Measurements from ENCODE around the gene IER5L. TPM values are rescaled to one million over a fixed set of nuclear protein-coding genes. Genes with fewer than 3 reads are reported as not detected.

Gene IER5L
- polyA plus RNA-seq, 1 of the 3 experiments (the other 2 are of a cell fraction), result 16.2 TPM

- ChIA-PET POLR2A (interaction anchor here (0.6 to 3.5 kb wide), 41 partner anchors 8 to 447 kb away, joined by 3 to 37 read pairs (median 6); partner anchors contain the start of gene NTMT1), CTCF (interaction anchor here (0.7 to 9.3 kb wide), 7 partner anchors 48 to 445 kb away, joined by 3 to 183 read pairs (median 3); no protein-coding TSS in a partner anchor)
- Histone ChIP-seq H4K20me1 (ENCODE audit: insufficient read depth) (peaks cover 19% of the 10 kb centered on the region), H3K36me3 (replicated peaks in 1 of 2; ENCODE audit: control insufficient read depth in 1 of 2, insufficient read depth in 2 of 2, low read length in 1 of 2) (peaks cover 0 to 10% of the 10 kb centered on the region in 2 experiments), H2AFZ (ENCODE audit: low read depth) (no peak overlapping the region), H3K9me2 (no peaks in the 10 kb centered on the region), H3K4me2 (peak overlapping the region; percentile 79), H3K4me3 (ENCODE audit: low read depth in 2 of 2, low read length in 1 of 2) (peak overlapping the region; percentile 37 to 90; a peak in 3 of 4 replicates), H3K4me1 (ENCODE audit: control insufficient read depth in 1 of 2, insufficient read depth in 2 of 2, low read depth in 1 of 2, low read length in 1 of 2) (peaks cover 6 to 14% of the 10 kb centered on the region in 2 experiments; a peak in 3 of 4 replicates), H3K79me2 (ENCODE audit: insufficient read depth) (peaks cover 37% of the 10 kb centered on the region), H3K9me3 (no peaks in the 10 kb centered on the region), H3K27me3 (ENCODE audit: insufficient read depth) (no peaks in the 10 kb centered on the region), H3K9ac (no peak overlapping the region), H3F3A (replicated peaks; ENCODE audit: insufficient read depth) (peaks cover 22% of the 10 kb centered on the region), H3K27ac (ENCODE audit: low read depth in 2 of 2, low read length in 1 of 2) (no peak overlapping the region)
- no peak for TF ChIP-seq MEF2A (IDR thresholded peaks at IDR 0.05; ENCODE audit: borderline replicate concordance, low read depth)
- TF ChIP-seq, protein P1, sequence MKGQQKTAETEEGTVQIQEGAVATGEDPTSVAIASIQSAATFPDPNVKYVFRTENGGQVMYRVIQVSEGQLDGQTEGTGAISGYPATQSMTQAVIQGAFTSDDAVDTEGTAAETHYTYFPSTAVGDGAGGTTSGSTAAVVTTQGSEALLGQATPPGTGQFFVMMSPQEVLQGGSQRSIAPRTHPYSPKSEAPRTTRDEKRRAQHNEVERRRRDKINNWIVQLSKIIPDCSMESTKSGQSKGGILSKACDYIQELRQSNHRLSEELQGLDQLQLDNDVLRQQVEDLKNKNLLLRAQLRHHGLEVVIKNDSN (IDR thresholded peaks at IDR 0.05; ENCODE audit: borderline replicate concordance, low read depth), result no peak
- no peak for TF ChIP-seq CHD2 (IDR thresholded peaks at IDR 0.05; ENCODE audit: low read length, partially characterized antibody)
- no peak for TF ChIP-seq REST (IDR thresholded peaks at IDR 0.05; ENCODE audit: low read depth, low read length)
- TF ChIP-seq NFIC (IDR thresholded peaks at IDR 0.05; ENCODE audit: borderline replicate concordance), result no peak
- no peak for TF ChIP-seq GABPA (IDR thresholded peaks at IDR 0.05; ENCODE audit: low read depth)
- no peak for TF ChIP-seq ELF1 (IDR thresholded peaks at IDR 0.05)
- TF ChIP-seq TCF12 (IDR thresholded peaks at IDR 0.05), result no peak
- no peak for TF ChIP-seq YY1 (IDR thresholded peaks at IDR 0.05; ENCODE audit: low read depth)
- TF ChIP-seq EZH2phosphoT487 (IDR thresholded peaks at IDR 0.05; ENCODE audit: borderline replicate concordance, low read depth), result no peak
- TF ChIP-seq USF2 (IDR thresholded peaks at IDR 0.05; ENCODE audit: borderline replicate concordance, low read depth, low read length), result no peak
- no peak for TF ChIP-seq RXRA (IDR thresholded peaks at IDR 0.05; ENCODE audit: borderline replicate concordance, low read depth)
- TF ChIP-seq, protein P2, sequence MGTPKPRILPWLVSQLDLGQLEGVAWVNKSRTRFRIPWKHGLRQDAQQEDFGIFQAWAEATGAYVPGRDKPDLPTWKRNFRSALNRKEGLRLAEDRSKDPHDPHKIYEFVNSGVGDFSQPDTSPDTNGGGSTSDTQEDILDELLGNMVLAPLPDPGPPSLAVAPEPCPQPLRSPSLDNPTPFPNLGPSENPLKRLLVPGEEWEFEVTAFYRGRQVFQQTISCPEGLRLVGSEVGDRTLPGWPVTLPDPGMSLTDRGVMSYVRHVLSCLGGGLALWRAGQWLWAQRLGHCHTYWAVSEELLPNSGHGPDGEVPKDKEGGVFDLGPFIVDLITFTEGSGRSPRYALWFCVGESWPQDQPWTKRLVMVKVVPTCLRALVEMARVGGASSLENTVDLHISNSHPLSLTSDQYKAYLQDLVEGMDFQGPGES (IDR thresholded peaks at IDR 0.05; ENCODE audit: low read depth, low read length), result no peak
- no peak for DNase-seq
- WGBS (ENCODE audit: low lambda C conversion rate), result 73% methylated on average over 19 of the region's 45 CpGs
These were observed 714 bp upstream of the IER5L start for GRCh38 chr9:129178568-129179382.

Data from SK-N-SH (cell line).